ENCODE measurements around the gene CNTN1. TPM values are rescaled to one million over a fixed set of nuclear protein-coding genes. Genes with fewer than 3 reads are reported as not detected.
A peak's percentile ranks its signal among the peaks of the same experiment; 100 is the strongest.
"Not testable (repeated sequence)": the region's sequence is repeated elsewhere in the genome, so short reads cannot be mapped to it uniquely, and the experiment has no call there.

CNTN1 gene
- total RNA-seq, 1 donor from 2014 or later: 0.60 TPM

DNA sequence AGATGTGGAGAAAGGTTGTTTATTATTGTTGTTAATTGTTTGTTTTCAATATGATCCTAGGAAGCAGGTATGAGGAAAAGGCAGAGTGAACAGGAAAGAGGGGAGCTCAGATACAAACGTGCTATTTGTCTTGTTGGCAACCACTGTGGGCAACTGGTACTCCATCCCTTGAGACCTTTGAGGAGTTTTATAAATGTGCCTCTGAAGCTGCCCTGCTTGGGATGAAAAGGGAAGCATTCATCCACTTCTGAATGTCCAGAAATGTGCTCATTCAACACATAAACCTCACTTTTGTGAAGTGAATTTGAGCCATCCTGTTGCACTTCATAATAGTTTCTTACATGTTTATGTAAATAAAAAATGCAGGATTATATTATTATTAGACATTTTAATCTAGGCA is 331.6 kb downstream of the CNTN1 start:
- DNase-seq (ENCODE audit: low spot score): no peak
- ATAC-seq: no peak

DNA sequence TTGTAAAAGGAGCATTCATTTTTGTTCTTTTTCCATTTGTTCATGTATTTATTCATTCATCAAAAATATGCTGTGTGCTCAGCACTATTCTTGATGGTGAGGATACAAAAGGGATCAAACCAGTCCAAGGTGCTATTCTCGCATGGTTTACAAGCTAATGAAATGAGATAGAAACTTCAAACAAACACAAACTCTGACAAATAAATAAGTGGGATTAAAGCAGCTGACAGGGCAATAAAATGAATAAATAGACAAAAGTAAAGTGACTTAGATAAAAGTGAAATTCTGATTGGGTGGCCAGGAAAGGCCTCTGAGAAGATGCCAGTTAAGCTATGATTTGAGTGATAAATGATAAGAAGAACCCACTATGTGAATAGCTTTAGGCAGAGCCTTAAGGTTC is 333.9 kb downstream of the CNTN1 start:
- no peak for ATAC-seq
- no peak for DNase-seq (ENCODE audit: low spot score)

GRCh38 chr12:41032386-41032785 is 340.1 kb downstream of the CNTN1 start:
- no peak for ATAC-seq
- no peak for DNase-seq (ENCODE audit: low spot score)

DNA sequence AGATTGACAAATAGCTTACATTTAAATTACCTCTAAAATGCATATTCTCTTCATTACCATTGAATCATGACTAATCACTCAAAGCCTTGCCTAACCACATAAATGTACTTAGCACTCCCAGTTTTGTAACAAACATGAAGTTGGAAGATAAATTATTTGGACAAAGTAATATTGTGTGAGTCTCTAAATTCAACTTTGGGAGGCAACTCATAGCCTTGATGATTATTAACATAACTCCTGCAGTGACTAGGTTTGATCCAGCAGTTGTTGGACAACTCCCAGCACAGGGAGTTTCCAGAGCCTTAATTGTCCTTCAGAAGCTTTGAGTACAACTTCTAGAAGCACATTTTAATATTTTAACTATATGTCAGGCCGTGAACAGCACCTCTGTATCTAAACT is 342.4 kb downstream of the CNTN1 start:
- DNase-seq (ENCODE audit: low spot score): no peak
- no peak for ATAC-seq

DNA sequence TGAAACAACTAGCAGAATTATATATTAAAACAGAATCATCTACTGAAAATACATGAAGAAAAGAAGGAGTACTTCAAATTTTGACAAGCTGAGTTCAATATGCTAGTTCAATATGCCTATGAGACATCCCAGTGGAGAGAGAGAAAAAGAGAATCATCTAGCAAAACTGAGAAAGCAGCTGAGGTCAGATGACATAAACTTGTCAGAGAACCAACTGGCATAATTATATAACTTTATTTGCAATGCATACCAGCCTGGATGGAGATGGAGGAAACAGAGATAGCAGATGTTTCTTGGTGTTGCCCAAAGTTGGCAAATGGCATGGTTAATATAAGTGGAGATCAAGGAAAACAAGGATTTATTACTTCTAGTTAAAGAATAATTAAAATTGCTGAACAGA is 347.2 kb downstream of the CNTN1 start:
- no peak for ATAC-seq
- DNase-seq (ENCODE audit: low spot score): no peak

- ATAC-seq: no peak
- no peak for DNase-seq (ENCODE audit: low spot score)
Observed at GRCh38 chr12:41045509-41045908, 353.3 kb downstream of the CNTN1 start.

DNA sequence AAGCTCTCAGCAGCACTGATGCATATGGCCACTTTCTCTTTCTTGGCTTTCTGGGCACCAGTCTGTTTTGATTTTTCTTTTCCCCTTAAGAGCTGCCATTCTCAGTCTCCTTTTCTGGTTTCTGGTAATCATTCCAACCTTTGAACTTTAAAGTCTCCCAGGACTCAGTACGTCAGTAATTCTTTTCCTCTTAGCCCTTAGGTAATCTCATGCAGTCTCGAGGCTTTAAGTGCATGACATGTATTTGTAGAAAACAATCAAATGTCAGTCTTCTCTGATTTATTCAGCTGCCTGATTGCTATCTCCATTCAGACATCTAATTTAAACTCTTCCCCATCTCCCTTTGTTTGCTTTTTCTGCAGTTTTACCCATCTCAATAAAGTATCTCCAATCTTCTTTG is 356.8 kb downstream of the CNTN1 start:
- ATAC-seq (no peak), DNase-seq (ENCODE audit: low spot score) (no peak)

DNA sequence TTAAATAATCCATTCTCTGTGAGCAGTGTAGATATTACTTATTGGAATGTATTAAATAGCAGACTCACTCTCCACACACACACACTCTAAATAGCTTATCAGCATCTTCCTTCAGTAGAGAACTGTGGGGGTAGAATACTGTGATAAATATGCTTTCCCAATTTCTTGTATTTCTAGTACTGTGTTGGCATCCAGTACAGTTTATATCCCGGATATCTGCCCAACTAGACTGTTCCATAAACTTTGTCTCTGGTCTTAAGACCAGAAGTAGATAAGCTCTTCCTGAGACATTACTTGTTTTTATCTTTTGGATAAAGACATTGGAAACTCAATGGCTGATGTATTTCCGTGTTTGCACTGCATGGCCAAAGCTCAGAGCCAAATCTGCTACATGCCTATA is 359.7 kb downstream of the CNTN1 start:
- peak; percentile 27 for ATAC-seq
- no peak for DNase-seq (ENCODE audit: low spot score)

DNA sequence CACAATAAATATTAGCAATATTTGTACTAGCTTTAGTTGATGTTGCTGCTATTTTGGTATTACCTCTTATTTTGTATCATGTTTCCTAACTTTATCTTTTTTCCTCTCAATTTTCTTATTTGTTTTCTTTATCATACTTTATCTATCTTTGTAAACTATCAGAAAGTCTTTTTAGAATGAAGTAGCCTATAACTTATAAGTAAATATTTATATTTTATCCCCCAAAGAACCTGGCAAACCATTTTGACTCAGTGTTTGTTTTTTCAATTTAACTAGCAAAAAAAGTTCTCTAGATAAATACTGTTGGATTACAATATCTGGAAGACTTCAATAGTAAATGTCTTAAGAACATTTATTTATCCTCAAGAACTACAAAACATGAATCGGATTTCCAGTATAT is 360.2 kb downstream of the CNTN1 start:
- no peak for DNase-seq (ENCODE audit: low spot score)
- ATAC-seq: no peak

DNA sequence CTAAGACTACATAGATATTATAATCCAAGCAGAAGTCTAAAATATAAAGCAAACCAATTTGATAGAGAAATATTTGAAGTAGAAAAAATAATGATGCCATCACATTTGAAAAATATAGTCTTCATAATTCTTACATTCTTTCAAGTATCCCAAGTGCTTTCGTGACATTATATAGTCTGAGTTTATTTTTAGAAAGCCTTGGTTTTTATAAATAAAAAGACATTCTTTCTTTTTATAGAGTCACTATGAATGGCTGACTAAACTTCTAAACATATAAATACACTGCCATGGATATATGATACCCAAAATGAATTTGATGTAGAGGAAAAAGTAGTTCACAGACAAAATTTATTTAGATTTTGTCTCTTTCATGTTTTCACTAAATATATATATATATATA is 360.8 kb downstream of the CNTN1 start:
- DNase-seq (ENCODE audit: low spot score): no peak

GRCh38 chr12:41055875-41056577 is 363.8 kb downstream of the CNTN1 start:
- DNase-seq (ENCODE audit: low spot score) (no peak), ATAC-seq (no peak)

More for the DNA sequence above, 360.8 kb downstream of the CNTN1 start:
- ATAC-seq: no peak

- no peak for DNase-seq (ENCODE audit: low spot score)
- ATAC-seq: no peak
Observed at GRCh38 chr12:41058266-41058665, 366.0 kb downstream of the CNTN1 start.

DNA sequence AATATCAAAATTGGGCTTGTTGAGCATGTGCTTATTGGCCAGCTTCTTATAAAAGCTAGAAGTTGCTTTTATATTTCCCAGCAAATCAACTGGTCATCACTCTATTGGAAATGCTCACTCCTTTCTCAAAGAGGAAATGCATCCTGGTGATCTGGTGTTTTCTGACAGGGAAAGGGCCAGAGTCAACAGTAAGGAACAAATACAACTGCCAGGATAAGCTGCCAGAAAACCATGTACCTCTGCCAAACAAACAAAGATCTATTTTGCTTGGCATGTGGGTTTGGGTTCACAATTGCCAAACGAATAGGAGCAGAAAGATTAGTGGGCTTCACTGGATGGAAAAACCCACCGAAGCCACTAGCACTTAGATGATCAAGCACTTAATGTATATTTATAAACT is 369.0 kb downstream of the CNTN1 start:
- ATAC-seq: peak; percentile 94
- peak; percentile 51 for DNase-seq (ENCODE audit: low spot score)

DNA sequence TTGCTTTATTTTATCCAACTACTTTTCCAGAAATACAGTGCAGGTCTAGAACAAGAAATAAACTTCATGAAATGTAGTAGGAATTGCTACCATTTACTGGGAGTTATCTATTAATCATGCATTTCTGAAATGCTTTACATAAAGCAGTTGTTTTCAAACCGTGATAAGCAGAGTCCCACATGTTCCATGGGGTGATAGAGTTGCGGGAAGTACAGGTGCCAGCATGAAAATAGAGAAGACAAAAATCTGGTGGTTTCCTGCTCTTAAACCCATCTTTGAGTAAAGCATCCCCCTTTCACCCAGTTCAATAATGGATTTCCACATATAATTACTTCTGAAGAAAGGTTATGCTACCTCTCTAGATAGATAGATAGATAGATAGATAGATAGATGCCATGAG is 372.2 kb downstream of the CNTN1 start:
- no peak for ATAC-seq
- DNase-seq (ENCODE audit: low spot score): no peak

DNA sequence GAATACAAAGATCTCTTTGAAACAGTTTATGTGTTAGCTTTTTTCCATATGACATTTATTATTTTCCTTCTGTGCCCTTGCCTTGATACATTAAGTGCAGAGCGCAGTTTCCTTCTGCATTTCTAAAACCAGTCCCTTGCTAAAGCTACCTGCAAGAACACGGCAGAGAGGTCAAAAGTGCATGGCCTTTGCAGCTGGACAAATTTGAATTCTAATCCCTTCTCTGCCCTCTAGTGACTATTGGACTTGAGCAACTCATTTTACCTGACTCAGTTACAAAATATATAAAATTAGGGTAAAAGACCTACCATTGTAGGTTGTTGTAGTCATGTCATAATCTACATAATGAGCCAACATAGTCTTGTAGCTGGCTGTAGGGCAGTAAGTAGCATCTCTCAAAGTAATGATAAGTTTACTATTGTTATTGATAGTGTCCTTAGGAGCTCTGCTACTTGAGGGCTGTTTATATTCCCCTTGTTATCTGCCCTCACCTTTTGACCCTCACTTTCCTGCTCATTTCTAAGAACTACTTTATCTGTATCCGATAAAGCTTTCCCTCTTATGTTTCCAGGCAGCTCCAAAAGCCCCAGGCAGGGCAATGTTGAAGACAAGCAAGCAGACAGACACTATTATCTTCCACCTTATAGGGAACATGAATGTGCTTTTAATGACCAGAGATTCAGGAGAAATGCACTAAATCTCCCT is 375.9 kb downstream of the CNTN1 start:
- DNase-seq (ENCODE audit: low spot score): no peak
- peak; percentile 88 for ATAC-seq

DNA sequence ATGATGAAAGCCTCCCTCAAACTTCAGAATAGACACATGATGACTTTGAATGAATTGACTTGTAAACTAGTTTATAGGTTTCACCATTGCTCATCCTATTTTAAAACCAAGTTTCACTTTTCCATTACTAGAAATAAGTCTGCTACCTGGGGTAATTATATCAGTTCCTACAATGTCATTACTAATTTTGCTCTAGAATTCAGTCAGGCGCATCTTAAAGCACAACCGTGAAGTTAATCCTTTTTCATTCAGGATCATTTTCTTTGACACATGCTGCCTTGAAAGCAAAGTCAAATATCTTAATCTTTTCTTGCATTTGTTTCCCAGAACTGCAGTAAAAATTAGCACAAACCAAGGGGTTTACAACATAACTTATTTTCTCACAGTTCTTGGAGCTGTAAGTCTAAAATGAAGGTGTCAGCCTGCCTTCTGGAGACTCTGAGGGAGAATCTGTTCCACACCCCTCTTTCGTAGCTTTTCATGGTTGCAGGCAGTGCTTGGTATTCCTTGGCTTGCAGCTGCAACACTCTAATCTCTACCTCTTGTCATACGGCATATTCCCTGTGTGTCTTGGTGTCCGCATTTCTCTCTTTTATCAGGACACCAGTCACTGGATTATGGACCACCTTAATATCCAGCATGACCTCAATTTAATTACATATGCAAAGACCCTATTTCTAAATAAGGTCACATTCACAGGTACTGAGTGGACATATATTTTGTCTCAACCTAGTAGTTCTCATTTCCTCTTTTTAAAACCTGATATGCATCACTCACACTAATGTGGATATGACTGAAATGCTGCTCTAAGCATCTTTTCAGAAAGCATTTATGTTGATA is 381.6 kb downstream of the CNTN1 start:
- ATAC-seq: no peak
- no peak for DNase-seq (ENCODE audit: low spot score)

DNA sequence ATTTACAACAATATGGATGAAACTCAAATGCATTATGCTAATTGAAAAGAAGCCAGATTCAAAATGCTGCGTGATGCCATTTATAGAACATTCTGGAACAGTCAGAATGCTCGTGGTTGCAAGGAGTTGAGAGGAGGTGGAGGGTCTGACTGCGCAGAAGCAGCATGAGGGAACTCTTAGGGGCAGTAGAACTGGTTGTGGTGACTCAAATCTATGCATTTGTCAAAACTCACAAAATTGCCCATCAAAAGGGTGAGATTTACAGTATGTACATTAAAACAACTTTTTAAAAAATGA is 382.2 kb downstream of the CNTN1 start:
- ATAC-seq (no peak), DNase-seq (ENCODE audit: low spot score) (no peak)

DNA sequence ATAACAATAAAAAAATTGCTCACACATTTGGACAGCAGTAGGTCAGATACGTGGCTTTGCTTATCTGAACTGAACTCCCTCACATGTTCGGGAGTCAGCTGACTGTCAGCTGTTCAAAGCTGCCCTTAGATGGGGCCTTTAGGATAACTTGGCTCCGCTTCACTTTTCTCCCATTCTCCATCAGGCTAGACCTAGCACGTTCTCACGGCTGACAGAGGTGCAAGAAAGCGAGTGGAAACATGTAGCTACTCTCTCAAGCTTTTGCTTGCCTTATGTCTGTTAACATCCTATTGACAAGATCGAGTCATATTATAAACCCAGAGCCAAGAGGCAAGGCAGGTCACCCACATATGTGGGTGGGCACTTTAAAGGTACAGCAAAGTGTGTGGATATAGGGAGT is 383.9 kb downstream of the CNTN1 start:
- ATAC-seq (no peak), DNase-seq (ENCODE audit: low spot score) (no peak)

- DNase-seq (ENCODE audit: low spot score): not testable (repeated sequence)
Observed at GRCh38 chr12:41081241-41081640, 389.0 kb downstream of the CNTN1 start.

GRCh38 chr12:41089438-41089837 is 397.2 kb downstream of the CNTN1 start:
- no peak for DNase-seq (ENCODE audit: low spot score)
- ATAC-seq: no peak

More at GRCh38 chr12:41081241-41081640, 389.0 kb downstream of the CNTN1 start:
- ATAC-seq: not testable (repeated sequence)

GRCh38 chr12:41092115-41092514 is 399.9 kb downstream of the CNTN1 start:
- ATAC-seq (no peak), DNase-seq (ENCODE audit: low spot score) (no peak)

DNA sequence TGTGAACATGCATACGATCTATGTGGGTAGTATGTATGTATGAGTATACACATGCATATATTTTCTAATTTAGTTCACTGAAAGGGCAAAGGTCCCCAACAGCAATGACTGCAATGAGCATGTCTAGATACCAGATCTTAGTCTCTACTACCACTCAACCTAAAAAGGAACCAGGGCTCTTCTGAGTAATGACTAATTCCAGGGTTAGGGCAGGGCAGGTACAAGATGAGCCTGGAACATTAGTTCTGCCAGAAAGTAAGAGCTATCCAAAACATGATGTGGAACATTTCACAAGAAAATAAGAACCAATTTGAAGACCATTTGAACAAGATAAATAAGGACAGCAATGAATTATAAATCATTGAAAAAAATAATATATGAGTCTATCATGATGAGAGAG is 404.6 kb downstream of the CNTN1 start:
- DNase-seq (ENCODE audit: low spot score): no peak
- ATAC-seq: no peak
